ENCODE results near the gene MTMR12.

- TF ChIP-seq EZH2 (IDR thresholded peaks at IDR 0.05; ENCODE audit: borderline replicate concordance, low read depth, low read length, severe bottlenecking) (no peak), CTCF (IDR thresholded peaks at IDR 0.05; ENCODE audit: borderline replicate concordance, extremely low read depth, low read length, poor library complexity, severe bottlenecking) (no peak)
These were observed 8.1 kb downstream of the MTMR12 start for GRCh38 chr5:32304622-32305021.
